Activated CD4-positive, alpha-beta T cell treated with anti-CD3 and anti-CD28 coated beads, Interleukin-10, Interleukin-2, amounts not matched to agents 100 ng/mL and 50 ng/mL, durations not matched to agents 16 hours and 8 hours (primary cell): ENCODE results near the gene SF3B6.

ENCODE experiments used
- DNase-seq: peaks from one replicate; pipeline ENCODE4 v3.0.0-alpha.2; 2020

SF3B6 gene

DNA sequence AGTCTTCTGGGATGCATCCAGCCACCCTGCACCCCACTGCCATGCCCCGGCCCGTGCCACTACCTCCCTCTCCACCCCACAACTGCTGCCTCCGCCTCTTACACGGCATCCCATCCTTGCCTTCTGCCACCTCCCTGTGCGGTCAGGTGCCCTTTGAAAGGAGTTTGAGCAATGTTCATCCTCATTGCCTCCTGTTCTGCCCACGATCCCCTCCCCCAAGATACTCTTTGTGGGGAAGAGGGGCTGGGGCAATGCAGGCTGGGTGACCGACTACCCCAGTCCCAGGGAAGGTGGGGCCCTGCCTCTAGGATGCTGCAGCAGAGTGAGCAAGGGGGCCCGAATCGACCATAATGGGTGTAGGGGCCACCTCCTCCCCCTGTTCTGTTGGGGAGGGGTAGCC, 57.9 kb downstream of the SF3B6 start:
- DNase-seq, result no peak

DNA sequence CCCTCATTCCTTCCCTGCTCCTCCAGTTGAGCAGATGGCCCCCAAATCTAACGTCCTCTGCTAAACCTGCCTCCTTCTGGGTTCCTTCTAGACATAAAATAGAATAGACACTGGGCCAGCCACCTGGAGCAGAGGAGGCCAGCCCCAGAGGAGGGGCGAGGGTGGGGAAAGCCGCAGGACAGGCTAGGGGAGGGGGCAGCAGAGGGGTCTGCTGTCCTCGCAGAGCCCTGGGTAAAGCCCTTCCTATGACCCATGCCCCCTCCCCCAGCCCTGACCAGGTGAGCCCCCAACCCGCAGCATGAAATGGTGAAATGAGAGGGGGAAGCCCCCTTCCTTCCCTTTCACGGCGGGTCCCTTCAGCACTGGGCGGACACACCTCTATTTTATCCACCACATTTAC, 58.4 kb downstream of the SF3B6 start:
- DNase-seq, result no peak
